Breast epithelium (tissue), 4 donors: ENCODE results near the gene ZNF121. TPM values are rescaled to one million over a fixed set of nuclear protein-coding genes. Genes with fewer than 3 reads are reported as not detected.

Experiments
- DNase-seq, 2 donors: peaks; one replicate each; pipeline ENCODE4 v3.0.0-alpha.2; 2019; ENCODE audit warnings: low spot score in 2 of 2
- H3K27ac ChIP-seq, 2 donors: fragments of 200-600 bp; sonication (generic) in 1 of 2; one replicate each; pipeline ENCODE4 v1.5.1; 2016 to 2019; ENCODE audit warnings: mild to moderate bottlenecking in 1 of 2
- H3K27me3 ChIP-seq, 2 donors: fragments of 200-600 bp; sonication (generic) in 1 of 2; one replicate each; pipeline versions ENCODE4 v1.5.1 to v1.6.0; 2017 to 2019; ENCODE audit warnings: control low read depth in 1 of 2, mild to moderate bottlenecking in 1 of 2
- H3K36me3 ChIP-seq: fragments of 200-600 bp; one replicate; pipeline ENCODE4 v1.5.1; 2019
- H3K4me1 ChIP-seq, 2 donors: fragments of 200-600 bp; sonication (generic); one replicate each; pipeline ENCODE4 v1.5.1; 2016 to 2019; ENCODE audit warnings: control low read depth in 1 of 2
- H3K4me3 ChIP-seq, 3 donors: fragments of 200-600 bp; sonication (generic); 1 replicate in 2 of 3; 2 replicates in 1 of 3; pipeline ENCODE4 v1.5.1; 2016 to 2019; ENCODE audit warnings: mild to moderate bottlenecking in 3 of 3, moderate library complexity in 2 of 3
- H3K9me3 ChIP-seq, 2 donors: fragments of 200-600 bp; sonication (generic) in 1 of 2; one replicate each; pipeline ENCODE4 v1.5.1; 2016 to 2019; ENCODE audit warnings: control low read depth in 1 of 2
- CTCF ChIP-seq, 3 donors: fragments of 450-650 bp; IDR thresholded peaks; one replicate each; pipeline ENCODE4 v1.5.1; 2016 to 2017; ENCODE audit warnings: antibody characterized with exemption in 3 of 3, mild to moderate bottlenecking in 3 of 3, moderate library complexity in 3 of 3
- POLR2A ChIP-seq: fragments of 450-650 bp; IDR thresholded peaks from one replicate; pipeline ENCODE4 v1.6.1; 2016; ENCODE audit warnings: antibody characterized with exemption, mild to moderate bottlenecking, moderate library complexity
- POLR2AphosphoS5 ChIP-seq, 3 donors: sonication (generic); formaldehyde crosslinking; IDR thresholded peaks; one replicate each; pipeline ENCODE4 v1.6.1; 2017; ENCODE audit warnings: antibody characterized with exemption in 3 of 3
- intact Hi-C: fragments of 100-400 bp; cut with DNase I; formaldehyde crosslinking; loops from one replicate; pipeline ENCODE4 v1.15.1; 2023; ENCODE audit warnings: low total_unique reads
- total RNA-seq, 3 donors: library from RNA; depleted of rRNA; stranded (reverse); fragments of >200 nt; gene quantifications; one replicate each; pipeline ENCODE4 v1.1.0, GENCODE V29; 2016

Gene ZNF121
- total RNA-seq, 3 donors from 2014 or later, result 20.8 to 55.9 (median 36.1) TPM

GRCh38 chr19:9535934-9536333 lies 48.4 kb downstream of the ZNF121 start:
- no peaks in the 10 kb centered on the region for H3K4me1 ChIP-seq
- no peak overlapping the region for H3K27ac ChIP-seq
- peaks cover 52% of the 10 kb centered on the region for H3K36me3 ChIP-seq
- no peak for TF ChIP-seq CTCF (IDR thresholded peaks at IDR 0.05)
- TF ChIP-seq POLR2AphosphoS5 (IDR thresholded peaks at IDR 0.05), result no peak
- no peak for TF ChIP-seq POLR2A
- intact Hi-C loops, result no loop called here
- no peak overlapping the region for H3K4me3 ChIP-seq
- H3K27me3 ChIP-seq, result no peaks in the 10 kb centered on the region
- peaks cover 50 to 60% of the 10 kb centered on the region in 2 donors for H3K9me3 ChIP-seq
- DNase-seq, result no peak

- intact Hi-C loops, result no loop called here
- H3K4me3 ChIP-seq, result no peak overlapping the region
- H3K9me3 ChIP-seq, result peaks cover 90 to 99% of the 10 kb centered on the region in 2 donors
- peaks cover 82% of the 10 kb centered on the region for H3K36me3 ChIP-seq
- no peak for DNase-seq
- H3K4me1 ChIP-seq, result no peaks in the 10 kb centered on the region
- H3K27me3 ChIP-seq, result no peaks in the 10 kb centered on the region
- H3K27ac ChIP-seq, result no peak overlapping the region
- no peak for TF ChIP-seq POLR2AphosphoS5 (IDR thresholded peaks at IDR 0.05)
- no peak for TF ChIP-seq CTCF (IDR thresholded peaks at IDR 0.05)
- TF ChIP-seq POLR2A, result no peak
Measured at GRCh38 chr19:9531933-9532332, 52.4 kb downstream of the ZNF121 start.

- H3K9me3 ChIP-seq, result peaks cover 98 to 99% of the 10 kb centered on the region in 2 donors
- DNase-seq, result no peak
- no peak overlapping the region for H3K27ac ChIP-seq
- H3K4me3 ChIP-seq, result peak overlapping the region in 1 of 3 donors; percentile 17
- no peaks in the 10 kb centered on the region for H3K4me1 ChIP-seq
- no peaks in the 10 kb centered on the region for H3K27me3 ChIP-seq
- intact Hi-C loops, result no loop called here
- no peak for TF ChIP-seq CTCF (IDR thresholded peaks at IDR 0.05)
- TF ChIP-seq POLR2AphosphoS5 (IDR thresholded peaks at IDR 0.05), result no peak
- TF ChIP-seq POLR2A, result no peak
- peaks cover 64% of the 10 kb centered on the region for H3K36me3 ChIP-seq
Measured at GRCh38 chr19:9528757-9529336, 55.5 kb downstream of the ZNF121 start.

GRCh38 chr19:9523885-9524474 lies 60.3 kb downstream of the ZNF121 start:
- Histone ChIP-seq H3K27ac (no peak overlapping the region), H3K36me3 (peaks cover 17% of the 10 kb centered on the region), H3K4me3 (peak overlapping the region in 1 of 3 donors; percentile 6), H3K9me3 (peaks cover 99% of the 10 kb centered on the region in 2 donors), H3K27me3 (no peaks in the 10 kb centered on the region), H3K4me1 (no peaks in the 10 kb centered on the region)
- intact Hi-C loops, result no loop called here
- no peak for TF ChIP-seq POLR2A
- TF ChIP-seq CTCF (IDR thresholded peaks at IDR 0.05), result no peak
- TF ChIP-seq POLR2AphosphoS5 (IDR thresholded peaks at IDR 0.05), result no peak
- DNase-seq, result no peak

Other genes with a start within 250 kb of the ZNF121 start
- 1 to 10 TPM; 2.9 to 8.3 (median 3.6) TPM for gene ZNF177, start 221.5 kb downstream of the ZNF121 start, total RNA-seq
- 10 to 100 TPM; 20.5 to 45.8 (median 44.2) TPM for gene ZNF266, start 148.9 kb downstream of the ZNF121 start, total RNA-seq
- gene ZNF560, start 85.9 kb downstream of the ZNF121 start, total RNA-seq, result not detected
- gene ZNF426, start 45.9 kb downstream of the ZNF121 start, total RNA-seq, result 10 to 100 TPM; 11.5 to 22.4 (median 12.3) TPM
- 10 to 100 TPM; 19.5 to 63.1 (median 29.5) TPM for gene ZNF561, start 36.7 kb upstream of the ZNF121 start, total RNA-seq
- gene ZNF562, start 90.6 kb upstream of the ZNF121 start, total RNA-seq, result 10 to 100 TPM; 17.4 to 52.2 (median 32.4) TPM
- gene ZNF846, start 184.2 kb upstream of the ZNF121 start, total RNA-seq, result 10 to 100 TPM; 10.5 to 26.7 (median 20.8) TPM
- 10 to 100 TPM; 18.7 to 27.1 (median 19.7) TPM for gene FBXL12, start 234.6 kb upstream of the ZNF121 start, total RNA-seq
- gene UBL5, start 243.4 kb upstream of the ZNF121 start, total RNA-seq, result 100 to 1,000 TPM; 381 to 489 (median 475) TPM